Mesothelial cell of epicardium (in vitro differentiated cells): ENCODE measurements around the gene GPATCH1. TPM values are rescaled to one million over a fixed set of nuclear protein-coding genes. Genes with fewer than 3 reads are reported as not detected.
"Not testable (repeated sequence)": the region's sequence is repeated elsewhere in the genome, so short reads cannot be mapped to it uniquely, and the experiment has no call there.

Experiments
- DNase-seq, 2 experiments: peaks; one replicate each; pipeline ENCODE4 v3.0.0; 2021; ENCODE audit warnings: low spot score in 2 of 2; ENCODE audit not compliant: unreplicated experiment in 2 of 2
- H3K27ac Mint-ChIP-seq: 2 replicates; pipeline ENCODE4 v1.8.0; 2021; ENCODE audit warnings: mixed read lengths
- H3K27me3 Mint-ChIP-seq: 2 replicates; pipeline ENCODE4 v1.8.0; 2021; ENCODE audit warnings: low read depth, mixed read lengths
- H3K36me3 Mint-ChIP-seq: 2 replicates; pipeline ENCODE4 v1.8.0; 2021; ENCODE audit warnings: mixed read lengths
- H3K4me1 Mint-ChIP-seq: 2 replicates; pipeline ENCODE4 v1.8.0; 2021; ENCODE audit warnings: mixed read lengths
- H3K4me3 Mint-ChIP-seq: 2 replicates; pipeline ENCODE4 v1.8.0; 2021; ENCODE audit warnings: mild to moderate bottlenecking, moderate library complexity, mixed read lengths
- H3K9me3 Mint-ChIP-seq: 2 replicates; pipeline ENCODE4 v1.8.0; 2021; ENCODE audit warnings: mixed read lengths
- CTCF ChIP-seq: fragments of 200-600 bp; sonication (generic); IDR thresholded peaks from one replicate; pipeline ENCODE4 v1.5.0; 2021; ENCODE audit warnings: antibody characterized with exemption; ENCODE audit not compliant: unreplicated experiment
- total RNA-seq: library from RNA; stranded (reverse); gene quantifications from 3 replicates; pipeline ENCODE4 v1.2.1, GENCODE V29; 2021

The GPATCH1 gene
- total RNA-seq, 1 donor from 2014 or later = 13.5 TPM

GRCh38 chr19:33152176-33152575, 71.2 kb downstream of the GPATCH1 start:
- no peak for DNase-seq
- no peaks in the 10 kb centered on the region for H3K36me3 Mint-ChIP-seq
- TF ChIP-seq CTCF = no peak
- H3K9me3 Mint-ChIP-seq = no peaks in the 10 kb centered on the region
- H3K27me3 Mint-ChIP-seq = no peaks in the 10 kb centered on the region
- H3K4me1 Mint-ChIP-seq = peaks cover 2% of the 10 kb centered on the region
- H3K27ac Mint-ChIP-seq = no peak overlapping the region
- H3K4me3 Mint-ChIP-seq = no peak overlapping the region

- not testable (repeated sequence) for H3K27ac Mint-ChIP-seq, H3K9me3 Mint-ChIP-seq, H3K4me1 Mint-ChIP-seq, H3K36me3 Mint-ChIP-seq, DNase-seq, H3K27me3 Mint-ChIP-seq, H3K4me3 Mint-ChIP-seq
Measured at GRCh38 chr19:33152625-33153024, 71.6 kb downstream of the GPATCH1 start.

- not testable (repeated sequence) for H3K27ac Mint-ChIP-seq, DNase-seq, H3K36me3 Mint-ChIP-seq, H3K4me1 Mint-ChIP-seq, H3K4me3 Mint-ChIP-seq, H3K27me3 Mint-ChIP-seq, H3K9me3 Mint-ChIP-seq
Measured at GRCh38 chr19:33154313-33154712, 73.3 kb downstream of the GPATCH1 start.

GRCh38 chr19:33156334-33156733, 75.4 kb downstream of the GPATCH1 start:
- Mint-ChIP-seq H3K4me3 (no peak overlapping the region), H3K27ac (no peak overlapping the region), H3K36me3 (no peaks in the 10 kb centered on the region), H3K9me3 (no peaks in the 10 kb centered on the region), H3K27me3 (no peaks in the 10 kb centered on the region), H3K4me1 (peaks cover 2% of the 10 kb centered on the region)
- no peak for DNase-seq
- TF ChIP-seq CTCF = no peak

DNA sequence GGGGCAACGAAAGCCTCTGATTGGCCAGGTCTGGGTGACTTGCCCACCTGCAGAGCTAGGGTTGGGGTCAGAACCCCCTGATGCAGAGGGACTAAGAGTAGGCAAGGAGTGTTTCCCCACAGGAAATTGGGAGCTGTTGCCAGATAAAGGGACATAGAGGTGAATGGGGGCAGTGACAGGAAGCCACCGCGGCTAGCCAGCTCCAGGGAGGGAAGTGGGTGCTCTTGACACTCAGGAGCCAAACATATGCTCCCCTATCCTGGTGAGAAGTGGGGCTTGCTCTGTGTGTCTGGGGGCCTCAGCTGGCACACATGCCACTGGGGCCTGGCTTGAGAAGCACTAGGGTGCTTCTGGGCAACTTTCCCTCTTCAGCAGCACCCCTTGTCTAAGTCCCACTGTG, 76.9 kb downstream of the GPATCH1 start:
- H3K27me3 Mint-ChIP-seq = no peaks in the 10 kb centered on the region

DNA sequence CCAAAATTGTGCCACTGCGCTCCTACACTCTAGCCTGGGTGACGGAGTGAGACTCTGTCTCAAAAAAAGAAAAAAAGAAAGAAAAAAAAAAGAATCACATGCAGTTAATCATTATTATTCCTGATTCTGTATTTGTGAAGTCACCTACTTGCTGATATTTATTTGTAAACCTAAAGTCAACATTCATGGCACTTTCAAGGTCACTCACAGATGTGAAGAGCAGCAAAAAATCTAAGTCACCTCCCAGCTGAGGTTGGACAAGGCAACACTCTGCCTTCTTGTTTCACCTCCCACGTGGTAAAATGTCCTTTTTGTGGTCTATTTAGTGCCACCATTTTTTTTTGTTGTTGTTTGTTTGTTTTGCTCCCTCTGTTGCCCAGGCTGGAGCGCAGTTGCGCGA, 77.4 kb downstream of the GPATCH1 start:
- H3K27me3 Mint-ChIP-seq = no peaks in the 10 kb centered on the region
- no peak for DNase-seq
- H3K4me3 Mint-ChIP-seq = no peak overlapping the region
- peaks cover 2% of the 10 kb centered on the region for H3K4me1 Mint-ChIP-seq
- H3K9me3 Mint-ChIP-seq = no peaks in the 10 kb centered on the region
- H3K36me3 Mint-ChIP-seq = no peaks in the 10 kb centered on the region
- TF ChIP-seq CTCF = no peak
- no peak overlapping the region for H3K27ac Mint-ChIP-seq

More for the DNA sequence above, 76.9 kb downstream of the GPATCH1 start:
- no peak for TF ChIP-seq CTCF
- no peak for DNase-seq
- H3K36me3 Mint-ChIP-seq = no peaks in the 10 kb centered on the region
- no peaks in the 10 kb centered on the region for H3K9me3 Mint-ChIP-seq
- no peak overlapping the region for H3K4me3 Mint-ChIP-seq
- H3K27ac Mint-ChIP-seq = no peak overlapping the region
- peaks cover 2% of the 10 kb centered on the region for H3K4me1 Mint-ChIP-seq

DNA sequence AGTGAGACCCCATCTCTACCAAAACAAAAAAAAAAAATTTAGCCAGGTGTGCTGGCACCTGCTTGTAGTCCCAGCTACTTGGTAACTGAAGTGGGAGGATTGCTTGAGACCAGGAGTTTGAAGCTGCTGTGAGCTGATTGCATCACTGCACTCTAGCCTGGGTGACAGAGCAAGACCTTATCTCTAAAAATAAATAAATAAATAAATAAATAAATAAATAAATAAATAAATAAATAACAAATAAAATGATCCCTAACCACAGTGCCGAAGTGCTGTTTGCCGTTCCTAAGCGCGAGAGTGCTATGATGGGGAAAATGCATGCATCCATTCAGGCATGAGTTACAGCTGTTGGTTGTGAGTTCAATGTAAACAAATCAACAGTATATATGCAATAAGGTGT, 78.2 kb downstream of the GPATCH1 start:
- no peaks in the 10 kb centered on the region for H3K36me3 Mint-ChIP-seq
- DNase-seq = no peak
- H3K27ac Mint-ChIP-seq = no peak overlapping the region
- H3K4me1 Mint-ChIP-seq = peaks cover 2% of the 10 kb centered on the region
- H3K27me3 Mint-ChIP-seq = no peaks in the 10 kb centered on the region
- TF ChIP-seq CTCF = no peak
- H3K4me3 Mint-ChIP-seq = no peak overlapping the region
- no peaks in the 10 kb centered on the region for H3K9me3 Mint-ChIP-seq
